IgD-negative memory B cell (primary cell): ENCODE results near the gene PANX2. TPM values are rescaled to one million over a fixed set of nuclear protein-coding genes. Genes with fewer than 3 reads are reported as not detected.

Source experiments
- H3K27ac Mint-ChIP-seq, 3 donors: one replicate each; pipeline ENCODE4 v1.8.0; 2020 to 2022; ENCODE audit warnings: mild to moderate bottlenecking in 3 of 3, mixed read lengths in 3 of 3, moderate library complexity in 1 of 3
- H3K27me3 Mint-ChIP-seq: one replicate; pipeline ENCODE4 v1.8.0; 2021; ENCODE audit warnings: mixed read lengths
- H3K36me3 Mint-ChIP-seq: one replicate; pipeline ENCODE4 v1.8.0; 2020; ENCODE audit warnings: mild to moderate bottlenecking, mixed read lengths
- H3K4me1 Mint-ChIP-seq, 3 donors: one replicate each; pipeline ENCODE4 v1.8.0; 2020 to 2022; ENCODE audit warnings: mixed read lengths in 3 of 3, mild to moderate bottlenecking in 1 of 3
- H3K4me3 Mint-ChIP-seq, 4 donors: one replicate each; pipeline ENCODE4 v1.8.0; 2020 to 2022; ENCODE audit warnings: mild to moderate bottlenecking in 4 of 4, mixed read lengths in 4 of 4, moderate library complexity in 3 of 4
- H3K9me3 Mint-ChIP-seq, 3 donors: one replicate each; pipeline ENCODE4 v1.8.0; 2020 to 2021; ENCODE audit warnings: mixed read lengths in 3 of 3, mild to moderate bottlenecking in 1 of 3
- polyA plus RNA-seq: library from polyadenylated mRNA; unstranded; fragments of 300-500 nt; fragmentation: Illumina TruSeq; gene quantifications from one replicate; pipeline ENCODE4 v1.2.3, GENCODE V29; 2021

PANX2 gene
- polyA plus RNA-seq, 1 donor from 2014 or later: not detected

DNA sequence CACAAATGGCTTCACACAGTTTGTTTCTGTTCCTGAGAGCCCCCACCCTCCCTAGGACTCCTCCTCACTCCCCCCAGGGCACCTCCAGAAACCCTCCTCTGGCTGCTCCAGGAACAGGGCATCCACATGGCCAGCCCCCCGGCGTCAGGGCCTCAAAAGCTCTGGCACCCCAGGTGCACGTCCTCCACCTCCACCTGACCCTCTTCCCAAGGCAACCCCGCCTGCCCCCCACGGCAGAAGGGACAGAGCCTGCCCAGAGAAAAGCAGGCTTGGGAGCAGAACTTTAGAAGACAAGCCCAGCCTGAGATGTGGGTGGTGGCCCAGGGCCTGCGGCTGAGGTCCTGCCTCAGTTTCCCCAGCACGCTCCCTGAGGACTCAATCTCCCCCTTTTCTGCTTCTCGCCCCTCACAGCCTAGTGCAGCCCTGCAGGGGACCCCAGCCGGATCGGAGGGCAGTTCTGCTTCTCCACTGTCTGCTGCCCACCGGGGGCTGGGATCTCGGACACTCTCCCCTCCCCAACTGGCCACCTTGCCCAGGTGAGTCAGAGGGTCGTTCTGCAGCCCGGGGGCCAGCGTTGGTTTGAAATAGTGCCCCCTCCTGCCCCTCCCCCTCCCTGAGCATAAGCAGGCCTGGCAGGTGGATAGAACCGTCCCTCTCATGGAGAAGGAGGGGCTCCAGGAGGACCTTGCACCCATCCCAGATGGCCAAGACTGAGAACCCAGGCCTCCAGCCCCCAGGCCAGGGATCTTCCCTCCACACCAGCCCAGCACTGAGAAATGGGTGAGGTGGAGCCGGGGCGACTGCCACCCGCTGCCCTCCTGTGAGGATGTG lies 12.8 kb downstream of the PANX2 start:
- peak overlapping the region in 1 of 3 donors; percentile 80 for H3K27ac Mint-ChIP-seq
- H3K36me3 Mint-ChIP-seq: no peaks in the 10 kb centered on the region
- peaks cover 5% of the 10 kb centered on the region for H3K27me3 Mint-ChIP-seq

DNA sequence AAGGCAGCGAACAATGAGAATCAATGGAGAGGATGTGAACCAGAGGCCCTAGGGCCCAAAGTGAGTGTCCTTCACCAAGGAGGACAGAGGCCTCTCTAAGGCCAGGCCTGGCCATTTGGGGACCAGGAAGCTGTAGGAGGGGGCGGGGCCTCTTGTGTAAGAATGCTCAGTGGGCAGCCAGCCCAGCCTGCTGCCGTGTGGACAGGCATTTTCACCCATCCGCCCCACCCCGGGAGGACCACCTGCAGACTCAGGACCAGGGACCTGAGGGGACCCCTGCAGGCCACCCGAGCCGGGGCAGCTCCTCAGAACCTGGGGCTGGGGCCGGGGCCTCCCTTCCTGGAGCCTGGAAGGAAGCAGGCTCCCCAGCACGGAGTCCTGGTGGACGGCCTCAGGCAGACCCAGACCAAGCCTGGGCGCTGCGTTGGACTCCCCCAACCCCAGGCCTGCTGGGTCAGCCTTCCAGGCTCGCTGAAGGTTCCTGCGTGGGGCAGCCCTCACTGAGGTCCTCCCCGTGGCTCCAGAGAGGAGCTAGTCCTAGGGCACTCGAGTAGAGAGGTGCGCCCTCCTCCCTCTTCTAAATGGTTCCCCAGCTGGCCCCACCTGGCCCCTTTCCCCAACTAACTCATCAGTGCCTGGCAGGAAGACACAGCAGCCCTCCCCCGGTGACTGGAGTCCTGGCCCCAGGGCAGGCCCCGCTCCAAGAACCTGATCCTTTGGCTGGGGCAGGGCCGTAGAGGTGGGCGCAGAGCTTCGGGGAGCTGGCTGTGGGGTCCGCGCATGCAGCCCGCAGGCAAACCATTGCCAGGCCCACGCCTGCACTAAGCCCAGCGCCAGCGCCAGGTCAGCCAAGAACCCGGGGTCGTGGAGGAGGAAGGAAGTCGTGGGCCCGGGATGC lies 13.7 kb downstream of the PANX2 start:
- peaks cover 5% of the 10 kb centered on the region for H3K27me3 Mint-ChIP-seq
- H3K27ac Mint-ChIP-seq: peak overlapping the region in 1 of 3 donors; percentile 80
- peaks cover 10 to 27% (median 24%) of the 10 kb centered on the region in 3 donors for H3K4me1 Mint-ChIP-seq
- H3K36me3 Mint-ChIP-seq: no peaks in the 10 kb centered on the region
- H3K9me3 Mint-ChIP-seq: no peaks in the 10 kb centered on the region
- peak overlapping the region; percentile 70 to 93 (median 77) for H3K4me3 Mint-ChIP-seq

More for the DNA sequence above, 12.8 kb downstream of the PANX2 start:
- H3K9me3 Mint-ChIP-seq: no peaks in the 10 kb centered on the region
- H3K4me3 Mint-ChIP-seq: peak overlapping the region in 3 of 4 donors; percentile 21 to 81 (median 66)
- H3K4me1 Mint-ChIP-seq: peaks cover 10 to 21% (median 20%) of the 10 kb centered on the region in 3 donors

DNA sequence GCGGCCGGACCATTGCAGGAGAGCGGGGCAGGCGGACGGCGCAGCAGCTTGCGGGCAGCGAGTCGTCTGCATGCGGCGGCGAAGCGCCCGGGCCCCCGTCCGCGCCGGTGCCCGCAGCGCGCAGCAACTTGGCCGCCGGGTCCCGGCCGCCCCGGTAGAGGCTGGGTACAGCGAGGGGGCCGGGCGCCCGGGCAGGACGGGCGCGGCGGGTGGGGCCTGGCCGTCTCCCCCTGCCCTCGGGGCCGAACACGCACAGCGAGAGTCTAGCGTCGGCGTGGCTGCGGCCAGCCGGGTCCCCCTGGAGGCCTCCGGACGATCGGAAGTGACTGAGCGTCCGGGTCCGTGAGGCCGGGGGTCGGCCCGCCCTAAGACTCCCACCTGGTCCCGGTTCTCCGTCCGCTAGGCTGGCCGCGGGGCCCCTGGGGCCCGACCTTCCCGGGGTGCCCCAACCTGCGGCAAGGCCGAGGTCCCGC lies 14.4 kb downstream of the PANX2 start:
- H3K4me1 Mint-ChIP-seq: peaks cover 16 to 29% (median 26%) of the 10 kb centered on the region in 3 donors
- no peaks in the 10 kb centered on the region for H3K27me3 Mint-ChIP-seq
- peak overlapping the region; percentile 70 to 93 (median 82) for H3K4me3 Mint-ChIP-seq
- H3K9me3 Mint-ChIP-seq: no peaks in the 10 kb centered on the region
- H3K27ac Mint-ChIP-seq: peak overlapping the region in 1 of 3 donors; percentile 58
- H3K36me3 Mint-ChIP-seq: no peaks in the 10 kb centered on the region

DNA sequence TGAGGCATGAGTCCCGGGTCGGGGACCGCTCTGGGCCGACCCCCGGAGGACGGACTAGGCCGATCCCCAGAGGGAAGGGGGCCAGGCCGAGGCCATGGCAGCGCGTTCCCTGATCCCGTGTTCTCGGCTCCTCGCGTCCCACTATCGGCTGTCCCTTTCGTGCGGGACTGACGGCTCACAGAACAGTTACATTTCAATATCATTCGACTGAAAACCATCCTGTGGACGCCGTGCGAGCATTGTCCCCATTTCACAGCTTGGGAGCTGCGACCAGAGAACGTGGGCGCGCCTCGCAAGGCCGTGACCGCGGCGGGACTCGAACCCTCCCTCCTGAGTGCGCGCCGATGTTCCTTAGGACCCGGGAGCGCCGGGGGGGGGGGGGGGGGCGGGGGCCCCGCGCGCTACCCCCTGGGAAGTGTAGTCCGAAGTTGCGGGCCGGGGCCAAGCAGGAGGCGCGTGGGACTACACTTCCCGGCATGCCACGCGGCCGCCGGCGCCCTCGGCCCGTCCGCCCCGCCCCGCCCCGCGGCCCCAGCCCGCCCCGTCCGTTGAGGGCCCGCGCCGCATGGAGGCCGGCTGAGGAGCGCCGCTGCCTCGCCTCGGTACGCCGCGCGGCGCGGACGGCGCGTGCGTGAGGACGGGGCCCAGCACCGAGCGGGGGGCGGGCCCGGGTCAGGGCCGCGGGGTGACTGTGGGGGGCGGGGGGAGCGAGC lies 15.0 kb downstream of the PANX2 start, which contains the start of gene TRABD:
Gene TRABD, plus strand, starts transcription at position 539 of the 713 bp plus-strand sequence. CDS start 7,148 bp downstream, outside the sequence.
- peak within 1 kb of the TSS; percentile 93 to 99 (median 96) for H3K4me3 Mint-ChIP-seq
- H3K27ac Mint-ChIP-seq: peak within 1 kb of the TSS; percentile 93 to 99 (median 98)
- H3K4me1 Mint-ChIP-seq: peaks cover 19 to 27% (median 24%) of the 10 kb centered on the region in 3 donors
- no peaks in the 10 kb centered on the region for H3K27me3 Mint-ChIP-seq
- H3K36me3 Mint-ChIP-seq: no peaks in the 10 kb centered on the region
- no peaks in the 10 kb centered on the region for H3K9me3 Mint-ChIP-seq

DNA sequence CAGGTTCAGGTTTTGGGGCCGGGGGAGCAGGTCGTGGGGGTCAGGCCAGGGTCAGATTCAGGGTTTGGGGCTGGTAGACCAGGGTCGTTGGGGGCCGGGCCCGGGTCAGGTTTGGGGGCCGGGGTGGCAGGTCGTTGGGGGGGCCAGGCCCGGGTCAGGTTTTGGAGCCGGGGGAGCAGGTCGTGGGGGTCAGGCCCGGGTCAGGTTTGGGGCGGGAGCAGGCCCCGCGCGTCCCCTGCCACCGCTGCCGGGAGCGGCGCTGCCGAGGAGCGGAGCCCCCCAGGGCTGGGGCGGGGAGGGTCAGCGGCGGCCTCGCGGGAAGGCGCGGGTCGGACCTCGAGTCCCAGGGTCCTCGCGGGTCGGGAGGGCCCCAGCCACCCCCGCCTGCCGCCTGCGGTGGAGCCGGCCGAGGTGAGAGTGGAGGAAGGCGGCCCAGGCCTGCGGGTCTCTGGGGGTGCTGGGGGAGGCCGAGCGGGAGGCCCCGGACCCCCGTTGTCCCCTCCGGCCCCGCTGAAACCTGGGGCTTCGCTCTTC lies 15.7 kb downstream of the PANX2 start:
- Mint-ChIP-seq H3K4me1 (peaks cover 23 to 29% (median 26%) of the 10 kb centered on the region in 3 donors), H3K4me3 (peak overlapping the region; percentile 93 to 99 (median 96)), H3K36me3 (no peaks in the 10 kb centered on the region), H3K27me3 (no peaks in the 10 kb centered on the region), H3K9me3 (no peaks in the 10 kb centered on the region), H3K27ac (peak overlapping the region; percentile 93 to 99 (median 98))

DNA sequence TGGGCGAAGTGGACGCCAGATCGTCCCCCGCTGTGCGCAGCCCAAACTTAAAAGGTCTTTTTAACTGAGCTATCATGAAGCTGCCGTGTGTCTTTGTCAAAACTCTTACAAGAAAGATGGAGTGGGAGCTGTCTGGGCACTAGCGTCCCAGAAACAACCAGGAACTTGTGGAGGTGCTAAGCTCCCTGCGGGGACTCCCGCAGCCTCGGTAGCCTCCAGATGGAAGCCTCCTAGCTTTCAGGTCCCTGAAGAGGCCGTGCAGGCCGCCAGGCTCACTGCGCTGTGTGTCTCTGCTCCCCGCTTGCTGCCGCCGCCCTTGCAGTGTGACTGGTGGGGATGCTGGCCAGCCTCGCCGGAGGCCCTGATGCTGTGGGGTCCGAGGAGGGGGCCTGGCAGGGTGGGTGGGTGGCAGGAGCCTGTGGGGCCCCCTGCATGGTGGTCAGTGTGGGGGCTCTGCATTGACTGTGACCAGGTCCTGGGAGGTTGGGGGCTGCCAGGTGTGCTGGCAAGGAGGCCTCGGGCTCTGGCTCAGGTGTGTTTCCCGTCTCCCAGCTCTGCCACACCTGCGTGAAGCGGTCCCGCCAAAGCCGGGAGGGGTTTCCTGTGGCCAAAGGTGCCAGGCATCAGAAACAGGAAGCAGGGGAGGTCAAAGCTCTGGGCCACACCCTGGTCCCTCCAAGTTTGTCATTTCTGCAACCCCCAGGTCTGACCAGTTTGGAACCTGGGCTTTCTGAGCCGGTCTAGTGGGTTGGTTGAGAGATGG lies 16.4 kb downstream of the PANX2 start:
- no peaks in the 10 kb centered on the region for H3K36me3 Mint-ChIP-seq
- H3K27ac Mint-ChIP-seq: peak overlapping the region; percentile 94 to 99 (median 98)
- no peaks in the 10 kb centered on the region for H3K27me3 Mint-ChIP-seq
- H3K4me1 Mint-ChIP-seq: peaks cover 27 to 35% (median 30%) of the 10 kb centered on the region in 3 donors
- H3K9me3 Mint-ChIP-seq: no peaks in the 10 kb centered on the region
- peak overlapping the region; percentile 94 to 99 (median 96) for H3K4me3 Mint-ChIP-seq

DNA sequence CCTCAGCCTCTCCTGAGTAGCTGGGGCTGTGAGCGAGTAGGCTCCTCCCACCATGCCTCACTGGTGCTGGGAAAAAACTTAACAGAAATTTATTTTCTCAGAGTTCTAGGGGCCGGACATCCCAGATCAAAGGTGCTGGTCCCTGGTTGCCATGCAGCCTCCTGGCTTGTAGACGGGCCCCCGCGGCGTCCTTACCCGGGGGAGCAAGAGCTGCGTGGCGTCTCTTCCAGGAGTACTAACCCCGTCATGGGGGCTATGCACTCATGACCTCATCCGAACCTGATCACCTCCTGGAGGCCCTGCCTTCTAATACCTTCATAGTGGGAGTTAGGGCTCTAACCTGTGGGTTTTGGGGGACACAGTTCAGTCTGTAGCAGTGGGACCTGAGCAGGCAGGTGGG lies 17.8 kb downstream of the PANX2 start:
- H3K4me3 Mint-ChIP-seq: peak overlapping the region in 3 of 4 donors; percentile 57 to 99 (median 96)
- H3K27me3 Mint-ChIP-seq: no peaks in the 10 kb centered on the region
- H3K4me1 Mint-ChIP-seq: peaks cover 32 to 46% (median 40%) of the 10 kb centered on the region in 3 donors
- H3K9me3 Mint-ChIP-seq: no peaks in the 10 kb centered on the region
- H3K27ac Mint-ChIP-seq: peak overlapping the region; percentile 39 to 99 (median 94)
- H3K36me3 Mint-ChIP-seq: no peaks in the 10 kb centered on the region

DNA sequence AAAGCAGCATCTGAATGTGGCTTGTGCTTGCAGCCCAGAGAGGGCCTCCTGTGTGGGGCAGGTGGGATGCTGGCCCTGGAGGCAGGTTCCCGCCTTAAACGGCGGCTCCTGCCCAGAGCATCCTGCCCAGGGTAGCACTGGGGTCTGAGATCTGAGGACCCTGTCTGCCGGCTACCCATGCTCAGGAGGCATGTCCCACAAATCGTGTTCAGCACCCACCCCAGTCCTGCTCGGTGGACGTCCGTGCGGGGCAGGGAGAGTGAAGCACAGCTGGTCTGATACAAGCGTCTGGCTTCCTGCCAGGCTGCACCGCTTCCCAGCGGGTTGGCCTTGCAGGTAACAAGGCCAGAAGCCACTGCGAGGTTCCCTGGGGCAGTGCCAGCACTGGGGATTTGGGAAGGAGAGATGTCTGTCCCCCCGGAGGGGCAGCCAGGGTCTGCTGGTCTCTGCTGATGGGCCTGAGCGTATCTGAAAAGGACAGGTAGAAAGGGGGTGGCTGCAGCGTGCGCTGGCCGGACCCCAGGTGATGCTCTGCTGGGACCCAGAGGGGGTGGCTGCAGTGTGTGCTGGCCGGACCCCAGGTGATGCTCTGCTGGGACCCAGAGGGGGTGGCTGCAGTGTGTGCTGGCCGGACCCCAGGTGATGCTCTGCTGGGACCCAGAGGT lies 18.8 kb downstream of the PANX2 start:
- H3K9me3 Mint-ChIP-seq: no peaks in the 10 kb centered on the region
- H3K36me3 Mint-ChIP-seq: no peaks in the 10 kb centered on the region
- peak overlapping the region; percentile 60 to 96 (median 74) for H3K4me3 Mint-ChIP-seq
- peaks cover 32 to 46% (median 38%) of the 10 kb centered on the region in 3 donors for H3K4me1 Mint-ChIP-seq
- no peaks in the 10 kb centered on the region for H3K27me3 Mint-ChIP-seq
- peak overlapping the region; percentile 94 to 100 (median 99) for H3K27ac Mint-ChIP-seq

DNA sequence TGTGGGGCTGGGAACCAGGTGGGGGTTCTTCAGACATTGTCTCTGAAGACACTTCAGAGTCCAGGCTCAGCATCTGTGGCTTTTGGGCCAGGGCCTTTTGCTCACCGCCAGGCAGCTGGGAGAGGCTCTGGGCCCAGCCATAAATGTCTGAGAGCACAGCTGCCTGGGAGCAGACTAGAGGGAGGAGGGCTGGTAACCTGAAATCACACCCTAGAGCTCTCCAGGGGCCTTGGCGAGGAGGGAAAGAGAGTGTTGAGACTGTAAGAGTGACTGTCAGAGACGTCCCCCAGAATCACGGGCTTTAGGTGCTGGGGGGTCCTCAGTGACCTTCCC lies 19.3 kb downstream of the PANX2 start:
- Mint-ChIP-seq H3K36me3 (no peaks in the 10 kb centered on the region), H3K27me3 (no peaks in the 10 kb centered on the region), H3K27ac (peak overlapping the region; percentile 94 to 100 (median 99)), H3K4me1 (peaks cover 32 to 45% (median 35%) of the 10 kb centered on the region in 3 donors), H3K9me3 (no peaks in the 10 kb centered on the region), H3K4me3 (peak overlapping the region; percentile 81 to 96 (median 90))

DNA sequence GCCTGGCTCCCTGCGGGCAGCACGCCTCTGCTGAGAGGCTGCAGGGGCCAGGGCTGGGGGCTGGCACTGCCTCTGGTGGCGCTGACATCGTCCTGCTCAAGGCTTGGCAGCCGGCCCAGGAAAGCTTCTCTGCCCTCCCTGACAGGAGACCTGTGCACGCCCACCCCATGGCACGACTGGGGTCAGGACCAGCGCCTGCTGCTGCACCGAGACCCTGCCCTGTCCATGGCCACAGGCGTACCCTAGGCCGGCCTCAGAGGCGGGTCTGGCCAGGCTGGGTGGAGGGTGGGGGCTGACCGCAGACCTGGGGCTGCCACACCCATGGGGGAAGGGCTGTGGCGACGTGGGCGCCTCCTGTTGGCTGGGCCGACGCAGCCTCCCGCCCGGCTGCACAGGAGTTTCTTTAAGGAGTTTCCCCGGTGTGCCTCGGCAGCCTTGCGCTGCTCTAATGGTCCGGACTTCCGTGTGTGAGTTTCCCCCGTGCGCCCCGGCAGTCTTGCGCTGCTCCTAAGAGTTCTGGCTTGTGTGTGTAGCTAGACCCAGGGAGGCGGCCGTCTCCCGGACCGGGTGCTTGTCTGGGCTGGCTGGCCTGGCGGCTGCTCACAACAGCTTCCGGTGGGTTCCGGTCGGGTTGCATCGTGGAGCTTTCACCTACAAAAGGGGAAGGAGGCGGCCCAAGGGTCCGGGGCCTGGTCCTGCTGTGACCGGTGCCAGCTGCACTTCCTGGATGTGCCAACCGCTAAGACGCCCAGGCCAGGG lies 19.8 kb downstream of the PANX2 start:
- Mint-ChIP-seq H3K4me1 (peaks cover 32 to 47% (median 38%) of the 10 kb centered on the region in 3 donors), H3K27ac (peak overlapping the region; percentile 94 to 100 (median 99)), H3K4me3 (peak overlapping the region; percentile 81 to 96 (median 90)), H3K36me3 (no peaks in the 10 kb centered on the region), H3K9me3 (no peaks in the 10 kb centered on the region), H3K27me3 (no peaks in the 10 kb centered on the region)

DNA sequence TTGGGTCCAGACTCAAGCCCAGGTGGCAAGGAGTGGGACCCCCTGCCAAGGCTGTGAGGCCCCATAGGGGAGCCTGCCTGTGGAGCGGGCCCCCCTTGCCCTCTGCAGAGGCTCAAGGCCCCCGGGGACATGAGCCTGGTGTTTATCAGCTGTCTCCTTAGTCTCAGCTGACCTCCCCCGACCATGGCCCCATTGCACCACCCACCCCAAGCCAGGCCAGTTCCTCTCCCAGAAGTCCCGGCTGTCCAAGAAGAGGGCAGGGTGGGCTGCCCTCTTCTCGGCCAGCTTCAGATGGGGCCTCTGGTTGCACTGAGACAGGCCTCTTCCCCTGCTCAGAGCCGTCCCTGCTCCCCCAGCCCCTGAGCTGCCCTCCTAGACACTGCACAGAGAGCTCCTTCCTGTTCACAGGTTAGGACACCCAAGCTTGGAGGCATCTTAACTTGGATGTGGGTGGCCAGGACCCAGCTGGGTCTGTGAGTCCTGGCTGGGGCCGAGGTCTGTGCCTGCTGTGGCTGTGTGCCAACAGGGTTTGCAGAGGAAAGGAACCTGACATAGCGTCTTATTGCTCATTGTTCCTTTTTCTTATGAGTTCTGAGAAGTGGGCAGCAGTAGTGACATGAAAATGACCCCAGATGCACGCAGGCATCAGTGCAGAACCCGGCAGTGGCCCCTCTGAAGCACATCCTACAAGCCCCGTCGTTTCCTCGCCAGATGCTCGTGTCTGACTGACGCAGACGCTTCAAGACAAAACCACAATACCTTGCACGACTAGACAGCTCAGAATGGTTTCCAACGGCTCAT lies 20.6 kb downstream of the PANX2 start:
- H3K27ac Mint-ChIP-seq: peak overlapping the region; percentile 94 to 100 (median 99)
- peaks cover 32 to 48% (median 37%) of the 10 kb centered on the region in 3 donors for H3K4me1 Mint-ChIP-seq
- H3K27me3 Mint-ChIP-seq: no peaks in the 10 kb centered on the region
- H3K9me3 Mint-ChIP-seq: no peaks in the 10 kb centered on the region
- no peaks in the 10 kb centered on the region for H3K36me3 Mint-ChIP-seq
- peak overlapping the region; percentile 81 to 96 (median 90) for H3K4me3 Mint-ChIP-seq
